Measurements from ENCODE around the gene OR4D11. TPM values are rescaled to one million over a fixed set of nuclear protein-coding genes. Genes with fewer than 3 reads are reported as not detected.
A peak's percentile ranks its signal among the peaks of the same experiment; 100 is the strongest.

The OR4D11 gene
- total and polyA plus RNA-seq, 9 of the 15 experiments (the other 6 are each of a cell fraction or from before 2014, with no cell fraction given): not detected

DNA sequence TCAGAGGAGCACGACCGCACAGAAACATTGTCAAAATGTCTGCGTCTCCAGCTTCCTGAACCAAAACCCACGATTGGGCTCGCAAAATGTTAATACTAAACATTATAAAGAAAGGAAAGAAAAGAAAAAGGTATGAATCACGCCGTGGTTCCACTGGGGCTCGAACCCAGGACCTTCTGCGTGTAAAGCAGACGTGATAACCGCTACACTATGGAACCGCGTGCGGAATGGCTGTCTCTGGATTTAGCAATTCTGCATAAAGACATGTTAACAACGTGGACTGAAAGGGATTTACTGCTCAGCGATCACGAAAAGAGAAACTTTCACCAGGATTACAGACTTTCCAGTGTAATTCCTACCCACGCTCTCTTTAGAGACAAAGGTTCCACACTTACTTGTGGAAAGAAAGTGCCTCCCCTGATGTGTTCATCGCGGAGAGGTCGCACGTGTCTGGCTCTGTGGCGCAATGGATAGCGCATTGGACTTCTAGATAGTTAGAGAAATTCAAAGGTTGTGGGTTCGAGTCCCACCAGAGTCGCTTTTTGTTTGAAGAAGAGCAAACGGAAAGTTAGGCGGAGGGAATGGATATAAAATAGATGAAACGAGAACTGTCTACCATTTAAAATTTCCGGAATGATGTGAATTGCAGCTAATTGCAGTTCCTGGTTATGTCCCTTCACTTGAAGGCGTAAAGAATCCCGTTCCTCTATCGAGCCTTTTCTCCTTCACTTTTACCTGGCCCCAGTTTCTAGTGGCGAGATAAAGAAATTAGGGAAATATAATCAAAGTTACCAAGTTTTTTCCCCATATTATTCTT, 47.7 kb downstream of the OR4D11 start (continued):
- TF ChIP-seq EP300 (IDR thresholded peaks at IDR 0.05; ENCODE audit: low read length) (peak; percentile 59), NELFE (IDR thresholded peaks at IDR 0.05; ENCODE audit: insufficient read depth, insufficient read length) (no peak), ZNF444 (CRISPR knock-in tag; IDR thresholded peaks at IDR 0.05) (no peak), ZNF175 (CRISPR knock-in tag; IDR thresholded peaks at IDR 0.05; ENCODE audit: low read depth) (peak; percentile 61; the same call in 1 of the 2 replicates), TEAD2 (tag; IDR thresholded peaks at IDR 0.05) (no peak), EP400 (IDR thresholded peaks at IDR 0.05) (peak; percentile 97), ATF1 (CRISPR knock-in tag; IDR thresholded peaks at IDR 0.05) (no peak), ATF1 (tag; IDR thresholded peaks at IDR 0.05) (peak; percentile 80), ZC3H8 (IDR thresholded peaks at IDR 0.05) (no peak), LEF1 (IDR thresholded peaks at IDR 0.05) (peak; percentile 68), MCM7 (IDR thresholded peaks at IDR 0.05) (0 out of 4 replicates have a peak, but pooled peaks of 1 of the 2 experiments have one; percentile 11), TRIM28 (IDR thresholded peaks at IDR 0.05) (0 out of 2 replicates have a peak, but pooled peaks have one; percentile 23), BACH1 (tag; IDR thresholded peaks at IDR 0.05) (no peak), SMARCA5 (IDR thresholded peaks at IDR 0.05) (peak; percentile 85; the same call in 1 of the 2 replicates)
- TF ChIP-seq, protein P1, sequence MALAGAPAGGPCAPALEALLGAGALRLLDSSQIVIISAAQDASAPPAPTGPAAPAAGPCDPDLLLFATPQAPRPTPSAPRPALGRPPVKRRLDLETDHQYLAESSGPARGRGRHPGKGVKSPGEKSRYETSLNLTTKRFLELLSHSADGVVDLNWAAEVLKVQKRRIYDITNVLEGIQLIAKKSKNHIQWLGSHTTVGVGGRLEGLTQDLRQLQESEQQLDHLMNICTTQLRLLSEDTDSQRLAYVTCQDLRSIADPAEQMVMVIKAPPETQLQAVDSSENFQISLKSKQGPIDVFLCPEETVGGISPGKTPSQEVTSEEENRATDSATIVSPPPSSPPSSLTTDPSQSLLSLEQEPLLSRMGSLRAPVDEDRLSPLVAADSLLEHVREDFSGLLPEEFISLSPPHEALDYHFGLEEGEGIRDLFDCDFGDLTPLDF (CRISPR knock-in tag; IDR thresholded peaks at IDR 0.05): no peak
- TF ChIP-seq, protein P2, sequence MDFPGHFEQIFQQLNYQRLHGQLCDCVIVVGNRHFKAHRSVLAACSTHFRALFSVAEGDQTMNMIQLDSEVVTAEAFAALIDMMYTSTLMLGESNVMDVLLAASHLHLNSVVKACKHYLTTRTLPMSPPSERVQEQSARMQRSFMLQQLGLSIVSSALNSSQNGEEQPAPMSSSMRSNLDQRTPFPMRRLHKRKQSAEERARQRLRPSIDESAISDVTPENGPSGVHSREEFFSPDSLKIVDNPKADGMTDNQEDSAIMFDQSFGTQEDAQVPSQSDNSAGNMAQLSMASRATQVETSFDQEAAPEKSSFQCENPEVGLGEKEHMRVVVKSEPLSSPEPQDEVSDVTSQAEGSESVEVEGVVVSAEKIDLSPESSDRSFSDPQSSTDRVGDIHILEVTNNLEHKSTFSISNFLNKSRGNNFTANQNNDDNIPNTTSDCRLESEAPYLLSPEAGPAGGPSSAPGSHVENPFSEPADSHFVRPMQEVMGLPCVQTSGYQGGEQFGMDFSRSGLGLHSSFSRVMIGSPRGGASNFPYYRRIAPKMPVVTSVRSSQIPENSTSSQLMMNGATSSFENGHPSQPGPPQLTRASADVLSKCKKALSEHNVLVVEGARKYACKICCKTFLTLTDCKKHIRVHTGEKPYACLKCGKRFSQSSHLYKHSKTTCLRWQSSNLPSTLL (IDR thresholded peaks at IDR 0.05): no peak
- TF ChIP-seq, protein P3, sequence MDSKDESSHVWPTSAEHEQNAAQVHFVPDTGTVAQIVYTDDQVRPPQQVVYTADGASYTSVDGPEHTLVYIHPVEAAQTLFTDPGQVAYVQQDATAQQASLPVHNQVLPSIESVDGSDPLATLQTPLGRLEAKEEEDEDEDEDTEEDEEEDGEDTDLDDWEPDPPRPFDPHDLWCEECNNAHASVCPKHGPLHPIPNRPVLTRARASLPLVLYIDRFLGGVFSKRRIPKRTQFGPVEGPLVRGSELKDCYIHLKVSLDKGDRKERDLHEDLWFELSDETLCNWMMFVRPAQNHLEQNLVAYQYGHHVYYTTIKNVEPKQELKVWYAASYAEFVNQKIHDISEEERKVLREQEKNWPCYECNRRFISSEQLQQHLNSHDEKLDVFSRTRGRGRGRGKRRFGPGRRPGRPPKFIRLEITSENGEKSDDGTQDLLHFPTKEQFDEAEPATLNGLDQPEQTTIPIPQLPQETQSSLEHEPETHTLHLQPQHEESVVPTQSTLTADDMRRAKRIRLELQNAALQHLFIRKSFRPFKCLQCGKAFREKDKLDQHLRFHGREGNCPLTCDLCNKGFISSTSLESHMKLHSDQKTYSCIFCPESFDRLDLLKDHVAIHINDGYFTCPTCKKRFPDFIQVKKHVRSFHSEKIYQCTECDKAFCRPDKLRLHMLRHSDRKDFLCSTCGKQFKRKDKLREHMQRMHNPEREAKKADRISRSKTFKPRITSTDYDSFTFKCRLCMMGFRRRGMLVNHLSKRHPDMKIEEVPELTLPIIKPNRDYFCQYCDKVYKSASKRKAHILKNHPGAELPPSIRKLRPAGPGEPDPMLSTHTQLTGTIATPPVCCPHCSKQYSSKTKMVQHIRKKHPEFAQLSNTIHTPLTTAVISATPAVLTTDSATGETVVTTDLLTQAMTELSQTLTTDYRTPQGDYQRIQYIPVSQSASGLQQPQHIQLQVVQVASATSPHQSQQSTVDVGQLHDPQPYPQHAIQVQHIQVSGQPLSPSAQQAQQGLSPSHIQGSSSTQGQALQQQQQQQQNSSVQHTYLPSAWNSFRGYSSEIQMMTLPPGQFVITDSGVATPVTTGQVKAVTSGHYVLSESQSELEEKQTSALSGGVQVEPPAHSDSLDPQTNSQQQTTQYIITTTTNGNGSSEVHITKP (IDR thresholded peaks at IDR 0.05; ENCODE audit: partially characterized antibody): no peak
- TF ChIP-seq, protein P4, sequence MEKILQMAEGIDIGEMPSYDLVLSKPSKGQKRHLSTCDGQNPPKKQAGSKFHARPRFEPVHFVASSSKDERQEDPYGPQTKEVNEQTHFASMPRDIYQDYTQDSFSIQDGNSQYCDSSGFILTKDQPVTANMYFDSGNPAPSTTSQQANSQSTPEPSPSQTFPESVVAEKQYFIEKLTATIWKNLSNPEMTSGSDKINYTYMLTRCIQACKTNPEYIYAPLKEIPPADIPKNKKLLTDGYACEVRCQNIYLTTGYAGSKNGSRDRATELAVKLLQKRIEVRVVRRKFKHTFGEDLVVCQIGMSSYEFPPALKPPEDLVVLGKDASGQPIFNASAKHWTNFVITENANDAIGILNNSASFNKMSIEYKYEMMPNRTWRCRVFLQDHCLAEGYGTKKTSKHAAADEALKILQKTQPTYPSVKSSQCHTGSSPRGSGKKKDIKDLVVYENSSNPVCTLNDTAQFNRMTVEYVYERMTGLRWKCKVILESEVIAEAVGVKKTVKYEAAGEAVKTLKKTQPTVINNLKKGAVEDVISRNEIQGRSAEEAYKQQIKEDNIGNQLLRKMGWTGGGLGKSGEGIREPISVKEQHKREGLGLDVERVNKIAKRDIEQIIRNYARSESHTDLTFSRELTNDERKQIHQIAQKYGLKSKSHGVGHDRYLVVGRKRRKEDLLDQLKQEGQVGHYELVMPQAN (IDR thresholded peaks at IDR 0.05; ENCODE audit: borderline replicate concordance): peak; percentile 87; the same call in 1 of the 2 replicates

Data from K562 (cell line).